Suppressor macrophage (primary cell): Measurements from ENCODE around the gene GPR152.
"Not testable (repeated sequence)": the region's sequence is repeated elsewhere in the genome, so short reads cannot be mapped to it uniquely, and the experiment has no call there.

Experiments used
- DNase-seq, 4 experiments: peaks; one replicate each; pipeline ENCODE4 v3.0.0-alpha.2; 2020 to 2022

Gene GPR152

DNA sequence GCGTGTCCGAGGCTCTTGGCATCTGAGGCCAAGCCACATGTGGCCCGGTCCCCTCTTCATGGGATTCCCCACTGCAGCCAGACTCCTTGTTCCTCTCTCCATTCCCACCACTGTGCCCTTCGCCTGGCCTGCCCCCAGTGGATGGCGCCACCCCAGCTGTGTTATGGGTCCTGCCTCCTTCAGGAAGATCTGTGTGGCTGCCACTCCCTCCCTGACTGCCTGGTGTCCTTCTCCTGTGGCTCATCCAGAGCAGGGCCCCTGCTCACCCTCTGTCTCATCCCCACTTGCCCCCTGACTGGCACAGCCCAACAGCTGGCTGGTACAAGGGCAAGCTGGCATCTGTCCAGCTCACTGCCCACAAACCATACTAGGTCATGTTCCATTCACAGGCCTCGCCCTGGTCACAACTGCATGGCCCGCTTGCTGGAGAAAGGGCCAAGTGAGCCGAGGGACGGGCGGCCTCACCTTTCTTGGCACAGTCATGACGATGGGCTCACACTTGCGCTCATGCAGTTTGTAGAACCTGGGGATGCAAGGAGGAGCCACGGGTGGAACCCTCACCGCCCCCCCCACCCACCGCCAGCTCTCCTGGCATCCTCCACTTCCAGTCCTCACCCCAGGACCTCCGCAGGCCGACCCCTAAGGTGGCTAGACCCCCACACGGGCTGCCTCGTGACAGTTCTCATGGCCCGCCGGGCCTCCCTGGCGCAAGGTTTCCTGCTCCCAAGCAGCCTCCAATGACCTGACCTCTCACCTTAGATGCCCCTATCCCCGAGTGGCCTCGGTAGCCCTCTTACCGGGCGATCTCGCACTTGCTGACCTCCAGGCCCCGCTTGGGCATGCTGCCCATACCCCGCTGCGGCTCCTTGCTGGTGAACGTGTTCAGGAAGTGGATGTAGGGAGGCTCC lies 13.0 kb downstream of the GPR152 start:
- peak; percentile 73 to 88 (median 81) for DNase-seq

DNA sequence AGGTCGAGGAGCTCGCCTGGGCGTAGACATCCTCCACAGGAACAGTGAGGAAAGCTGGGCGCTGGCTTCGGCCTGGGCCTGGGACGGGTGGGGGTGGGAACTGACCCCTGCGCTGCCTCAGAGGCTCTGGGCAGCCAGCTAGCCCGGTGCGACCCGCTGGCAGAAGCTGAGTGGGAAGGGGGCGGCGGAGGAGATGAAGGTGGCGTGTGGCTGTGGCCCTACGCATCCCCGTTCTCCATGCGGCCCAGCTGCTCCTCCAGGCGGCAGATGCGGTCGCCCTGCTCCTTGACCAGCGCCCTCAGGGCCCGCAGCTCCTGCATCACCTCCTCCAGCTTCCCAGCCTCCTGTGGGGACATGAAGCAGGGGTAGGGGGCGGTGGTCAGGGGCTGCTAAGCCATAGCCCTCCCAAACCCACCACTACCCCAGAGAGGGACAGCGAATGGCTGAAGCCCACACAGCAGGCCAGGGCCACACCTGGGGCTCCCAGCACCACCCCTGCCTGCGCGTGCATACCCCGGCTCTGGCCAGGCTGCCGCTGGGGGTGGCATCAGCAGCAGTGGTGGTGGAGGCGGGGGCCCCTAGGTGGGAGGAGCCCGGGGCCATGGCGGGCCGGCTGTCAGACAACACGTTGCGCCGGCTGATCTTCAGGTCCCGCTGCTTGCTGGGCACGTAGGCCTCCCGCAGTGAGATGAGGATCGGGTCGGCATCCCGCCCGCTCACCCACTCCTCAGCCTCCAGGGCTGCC lies 14.2 kb downstream of the GPR152 start:
- no peak for DNase-seq

DNA sequence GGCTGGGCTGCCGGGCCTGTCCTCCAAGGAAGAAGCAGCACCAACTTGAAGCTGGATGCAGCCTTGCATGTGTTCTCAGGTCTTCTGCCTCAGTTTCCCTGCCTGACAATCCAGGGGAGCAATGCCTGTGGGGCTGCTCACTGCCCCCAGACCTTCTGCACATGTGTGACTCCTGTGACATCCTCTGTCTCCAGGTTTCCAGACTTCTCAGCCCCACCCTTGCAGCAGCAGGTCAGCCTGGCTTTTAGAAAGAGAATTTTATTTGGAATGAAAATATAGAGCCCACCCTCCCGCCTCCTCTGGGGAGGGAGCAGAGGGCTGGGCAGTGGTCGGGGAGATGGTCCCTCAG lies 14.7 kb downstream of the GPR152 start:
- no peak for DNase-seq

DNA sequence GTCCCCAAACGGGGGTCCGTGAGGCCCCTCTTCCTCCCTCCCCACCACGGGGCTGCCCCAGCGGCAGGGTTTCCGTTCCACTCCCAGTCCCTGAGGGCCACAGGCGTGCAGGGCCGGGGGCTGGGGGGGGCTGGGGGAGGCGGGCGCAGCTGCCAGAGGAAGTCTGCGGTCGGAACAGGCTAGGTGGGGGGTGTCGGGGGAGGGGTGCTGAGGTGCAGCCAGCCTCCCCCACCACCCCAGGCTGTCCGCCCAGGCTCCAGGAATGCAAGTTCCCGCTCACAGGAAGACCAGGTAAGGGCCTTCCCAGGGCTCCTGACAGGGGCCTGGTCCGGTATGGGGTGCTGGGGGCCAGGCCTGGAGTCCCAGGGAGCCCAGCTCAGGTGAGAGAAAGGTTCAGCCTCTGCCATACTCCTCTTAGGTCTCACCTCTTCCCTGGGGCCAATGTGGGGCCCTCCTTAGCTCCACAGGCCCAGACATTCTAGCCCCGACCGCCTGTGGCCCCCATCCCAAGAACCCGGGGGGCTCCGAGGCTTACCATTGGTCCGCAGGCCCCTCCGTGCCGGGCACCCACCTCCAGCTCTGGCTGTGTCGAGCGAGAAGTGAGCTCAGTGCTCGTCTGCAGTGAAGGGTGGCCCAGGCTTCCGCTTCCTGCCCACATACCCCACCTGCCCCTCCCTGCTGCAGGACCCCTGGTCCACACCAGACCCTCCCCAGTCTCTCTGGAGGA lies 15.3 kb downstream of the GPR152 start, which contains the start of gene PTPRCAP:
Gene PTPRCAP (minus strand): TSS at position 601 of the 727 bp plus-strand sequence. CDS start 63 bp downstream, at position 538.
- no peak for DNase-seq

DNA sequence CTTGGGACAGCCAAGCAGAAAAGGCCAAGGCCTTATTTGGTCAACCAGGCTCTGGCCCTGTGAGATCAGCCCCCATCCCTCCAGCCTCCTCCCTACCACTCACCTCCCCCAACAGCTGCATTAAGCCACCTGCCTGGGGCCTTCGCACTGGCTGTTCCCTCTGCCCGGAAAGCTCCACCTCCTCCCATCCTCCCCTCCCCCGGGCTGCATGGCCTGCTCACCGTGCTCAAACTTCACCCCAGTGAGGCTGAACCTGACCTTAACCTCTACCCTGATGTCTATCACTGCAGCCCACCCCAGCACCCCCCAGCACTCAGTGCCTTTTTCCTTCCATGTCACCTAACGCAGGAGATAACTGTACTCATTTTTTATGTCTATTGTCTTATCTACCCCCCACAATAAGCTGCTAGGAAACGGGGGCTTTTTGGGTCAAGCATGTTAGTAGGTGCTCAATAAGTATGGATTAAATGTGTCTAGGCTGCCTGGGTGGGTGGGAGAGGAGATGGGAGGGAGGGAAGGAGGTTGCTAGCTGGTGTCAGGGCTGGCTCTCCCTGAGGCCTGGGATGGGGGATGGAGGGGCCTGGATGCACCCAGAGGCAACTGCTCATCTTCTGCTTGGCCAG lies 16.0 kb downstream of the GPR152 start:
- DNase-seq: no peak

DNA sequence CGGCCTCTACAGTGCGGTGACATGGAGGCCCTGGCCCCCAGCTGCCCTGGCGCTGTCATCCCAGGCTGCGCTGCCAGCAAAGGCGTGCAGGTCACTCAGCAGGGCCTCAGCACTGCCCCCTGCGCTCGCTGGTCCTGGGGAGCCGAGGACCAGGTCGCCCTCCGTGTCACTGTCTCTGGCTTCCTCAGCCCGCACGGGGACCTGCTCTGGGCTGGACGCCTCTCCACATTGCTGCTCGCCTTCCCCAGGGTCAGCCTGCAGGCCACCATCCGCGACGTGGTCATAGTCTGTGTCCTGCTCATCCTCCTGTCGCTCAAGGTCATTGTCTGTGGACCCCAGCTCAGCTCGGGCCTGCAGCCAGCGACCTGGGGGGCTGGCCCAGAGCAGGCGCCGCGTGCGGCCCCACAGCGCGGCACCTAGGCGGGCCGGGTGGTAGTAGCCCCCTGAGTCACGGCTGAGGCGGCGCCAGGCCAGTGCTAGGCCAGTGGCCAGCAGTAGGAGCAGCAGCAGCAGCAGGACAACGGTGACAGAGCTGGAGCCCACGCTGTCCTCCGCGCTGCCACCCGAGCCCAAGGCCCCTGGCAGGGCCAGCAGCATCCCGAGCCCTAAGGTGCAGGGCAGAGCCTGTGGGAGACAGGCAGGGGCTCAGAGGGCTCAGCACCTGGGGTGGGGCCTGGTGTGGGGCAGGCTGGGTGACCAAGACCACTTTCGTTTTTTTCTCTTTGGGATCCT lies 16.6 kb downstream of the GPR152 start:
- no peak for DNase-seq

DNA sequence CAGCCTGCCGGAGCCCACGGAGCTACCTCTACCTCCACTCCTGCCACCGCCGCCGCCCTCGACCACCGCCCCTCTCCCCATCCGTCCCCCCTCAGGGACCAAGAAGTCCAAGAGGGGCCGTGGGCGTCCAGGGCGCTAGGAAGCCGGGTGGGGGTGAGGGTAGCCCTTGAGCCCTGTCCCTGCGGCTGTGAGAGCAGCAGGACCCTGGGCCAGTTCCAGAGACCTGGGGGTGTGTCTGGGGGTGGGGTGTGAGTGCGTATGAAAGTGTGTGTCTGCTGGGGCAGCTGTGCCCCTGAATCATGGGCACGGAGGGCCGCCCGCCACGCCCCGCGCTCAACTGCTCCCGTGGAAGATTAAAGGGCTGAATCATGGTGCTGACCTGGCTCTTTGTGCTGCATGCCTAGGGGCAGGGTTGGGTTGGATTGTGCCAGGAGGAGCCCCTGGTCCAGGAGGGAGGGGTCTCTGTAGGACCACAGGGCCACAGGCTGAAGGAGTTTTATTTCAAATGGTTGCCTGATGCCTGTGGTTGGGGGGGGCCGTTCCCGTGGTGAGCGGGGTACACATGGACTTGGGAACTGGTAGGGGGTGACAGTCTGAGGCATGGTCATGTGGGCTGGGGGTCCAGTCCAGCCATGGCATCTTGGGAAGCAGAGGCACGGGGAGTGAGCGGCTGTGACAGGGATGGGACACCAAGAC lies 17.4 kb downstream of the GPR152 start:
- no peak for DNase-seq

DNA sequence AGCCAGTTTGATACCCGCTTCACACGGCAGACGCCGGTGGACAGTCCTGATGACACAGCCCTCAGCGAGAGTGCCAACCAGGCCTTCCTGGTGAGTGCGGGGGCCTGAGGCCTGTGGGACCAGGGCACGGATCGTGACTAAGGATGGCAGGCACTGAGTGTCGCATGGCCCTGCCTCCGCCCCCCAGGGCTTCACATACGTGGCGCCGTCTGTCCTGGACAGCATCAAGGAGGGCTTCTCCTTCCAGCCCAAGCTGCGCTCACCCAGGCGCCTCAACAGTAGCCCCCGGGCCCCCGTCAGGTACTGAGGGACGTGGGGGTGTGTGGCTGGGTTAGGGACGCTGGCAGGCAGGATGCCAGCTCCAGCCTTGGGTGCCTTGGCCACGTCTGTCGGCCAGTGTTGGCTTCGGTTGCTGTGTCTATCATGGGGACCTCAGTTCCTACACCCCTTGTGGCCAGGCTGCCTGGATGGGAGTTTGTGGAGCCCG lies 18.1 kb downstream of the GPR152 start:
- DNase-seq: no peak

DNA sequence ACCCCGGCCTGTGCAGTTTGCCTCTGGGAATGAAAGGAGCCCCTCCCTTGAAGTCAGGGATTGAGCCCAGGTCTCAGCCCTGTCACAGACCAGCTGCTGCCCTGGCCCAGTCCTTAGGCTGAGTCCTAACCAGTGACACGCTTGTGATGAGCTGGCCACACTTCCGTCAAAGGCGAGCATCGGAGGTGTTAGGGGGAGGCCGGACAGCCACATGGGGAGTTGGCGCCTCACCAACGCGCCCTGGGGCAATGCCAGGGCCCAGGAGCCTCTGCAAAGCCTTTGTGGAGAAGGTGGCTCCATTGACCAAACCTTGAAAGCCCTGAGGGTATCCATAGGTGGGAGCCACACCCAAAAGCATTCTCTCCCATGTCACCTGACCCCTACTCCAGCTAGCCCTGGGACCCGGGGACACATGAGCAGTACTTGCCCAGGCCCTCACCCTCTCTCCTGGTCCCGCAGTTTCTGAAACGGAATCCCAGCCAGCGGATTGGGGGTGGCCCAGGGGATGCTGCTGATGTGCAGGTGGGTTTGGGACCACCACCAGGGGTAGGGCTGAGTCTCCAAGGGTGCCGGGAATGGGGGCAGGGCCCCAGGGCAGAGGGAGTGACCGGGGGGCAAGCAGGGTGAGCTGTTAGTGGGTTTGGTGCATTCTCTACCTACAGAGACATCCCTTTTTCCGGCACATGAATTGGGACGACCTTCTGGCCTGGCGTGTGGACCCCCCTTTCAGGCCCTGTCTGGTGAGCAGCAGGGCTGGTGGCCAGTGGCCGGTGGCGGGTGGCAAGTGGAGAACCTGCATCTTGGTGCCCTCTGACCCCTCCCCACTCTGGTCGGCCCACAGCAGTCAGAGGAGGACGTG lies 18.8 kb downstream of the GPR152 start:
- no peak for DNase-seq

DNA sequence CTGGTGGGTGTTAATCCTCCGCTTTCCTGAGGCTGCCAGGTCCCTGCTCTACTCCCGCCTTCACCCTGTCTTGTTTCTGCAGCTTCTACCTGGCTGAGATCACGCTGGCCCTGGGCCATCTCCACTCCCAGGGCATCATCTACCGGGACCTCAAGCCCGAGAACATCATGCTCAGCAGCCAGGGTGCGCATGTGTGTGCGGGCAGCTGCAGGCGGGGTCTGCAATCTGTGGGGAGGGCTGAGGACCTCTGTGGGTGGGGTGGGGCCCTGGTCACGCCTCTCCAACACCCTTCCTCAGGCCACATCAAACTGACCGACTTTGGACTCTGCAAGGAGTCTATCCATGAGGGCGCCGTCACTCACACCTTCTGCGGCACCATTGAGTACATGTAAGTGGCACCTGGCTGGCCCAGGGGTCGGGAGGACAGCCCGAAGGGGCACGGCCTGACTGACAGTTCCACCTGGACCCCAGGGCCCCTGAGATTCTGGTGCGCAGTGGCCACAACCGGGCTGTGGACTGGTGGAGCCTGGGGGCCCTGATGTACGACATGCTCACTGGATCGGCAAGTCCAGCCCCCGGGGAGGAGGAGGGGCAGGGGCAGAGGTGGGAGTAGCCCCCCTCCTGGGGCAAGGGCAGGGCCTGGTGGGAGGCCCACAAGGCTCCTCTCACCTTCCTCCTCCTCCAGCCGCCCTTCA lies 19.7 kb downstream of the GPR152 start:
- no peak for DNase-seq

DNA sequence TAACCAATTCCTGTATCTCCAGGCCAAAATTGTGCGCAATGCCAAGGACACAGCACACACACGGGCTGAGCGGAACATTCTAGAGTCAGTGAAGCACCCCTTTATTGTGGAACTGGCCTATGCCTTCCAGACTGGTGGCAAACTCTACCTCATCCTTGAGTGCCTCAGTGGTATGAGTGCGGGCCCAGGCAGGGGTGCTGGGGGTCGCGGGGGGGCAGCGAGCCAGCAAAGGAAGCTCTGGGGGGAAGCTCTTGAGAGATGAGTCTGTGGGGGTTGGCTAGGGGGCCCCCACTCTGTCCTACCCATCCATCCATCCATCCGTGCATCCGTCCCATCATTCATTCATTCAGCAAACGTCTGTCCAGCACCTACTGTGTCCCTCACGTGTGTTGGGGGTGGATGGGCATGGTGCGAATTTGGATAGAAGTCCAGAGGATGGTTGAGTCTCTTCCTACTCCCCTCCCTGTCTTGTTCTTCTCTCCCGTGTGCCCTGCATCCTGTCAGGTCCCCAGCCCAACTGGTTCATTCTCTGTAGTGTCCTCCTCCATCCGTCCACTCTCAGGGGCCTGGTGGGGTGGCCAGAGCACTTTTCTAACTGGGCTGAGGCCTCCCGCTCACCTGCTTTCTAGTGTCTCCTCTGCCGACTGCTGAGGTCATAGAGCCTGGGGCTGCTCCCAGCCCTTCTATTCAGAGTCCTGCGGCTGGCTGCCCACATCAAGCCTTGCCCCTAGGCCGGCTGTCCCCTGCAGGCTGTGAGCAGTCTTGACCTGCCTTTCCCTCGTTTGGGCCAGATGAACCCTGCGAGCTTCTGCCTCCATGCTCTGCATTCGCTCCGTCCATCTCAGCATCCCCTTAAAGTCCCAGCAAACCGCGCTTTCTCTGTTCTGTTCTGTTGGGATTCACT lies 20.9 kb downstream of the GPR152 start:
- no peak for DNase-seq

DNA sequence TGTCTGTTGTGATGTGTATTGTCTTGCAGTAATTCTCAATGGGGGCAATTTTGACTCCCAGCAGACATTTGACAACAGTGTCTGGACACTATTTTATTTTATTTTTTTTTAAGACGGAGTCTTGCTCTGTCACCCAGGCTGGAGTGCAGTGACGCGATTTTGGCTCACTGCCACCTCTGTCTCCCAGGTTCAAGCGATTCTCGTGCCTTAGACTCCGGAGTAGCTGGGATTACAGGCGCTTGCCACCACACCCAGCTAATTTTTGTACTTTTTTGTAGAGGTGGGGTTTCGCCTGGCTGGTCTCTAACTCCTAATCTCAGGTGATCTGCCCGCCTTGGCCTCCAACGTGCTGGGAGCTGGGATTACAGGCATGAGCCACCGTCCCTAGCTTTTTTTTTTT lies 22.8 kb downstream of the GPR152 start:
- DNase-seq: no peak

DNA sequence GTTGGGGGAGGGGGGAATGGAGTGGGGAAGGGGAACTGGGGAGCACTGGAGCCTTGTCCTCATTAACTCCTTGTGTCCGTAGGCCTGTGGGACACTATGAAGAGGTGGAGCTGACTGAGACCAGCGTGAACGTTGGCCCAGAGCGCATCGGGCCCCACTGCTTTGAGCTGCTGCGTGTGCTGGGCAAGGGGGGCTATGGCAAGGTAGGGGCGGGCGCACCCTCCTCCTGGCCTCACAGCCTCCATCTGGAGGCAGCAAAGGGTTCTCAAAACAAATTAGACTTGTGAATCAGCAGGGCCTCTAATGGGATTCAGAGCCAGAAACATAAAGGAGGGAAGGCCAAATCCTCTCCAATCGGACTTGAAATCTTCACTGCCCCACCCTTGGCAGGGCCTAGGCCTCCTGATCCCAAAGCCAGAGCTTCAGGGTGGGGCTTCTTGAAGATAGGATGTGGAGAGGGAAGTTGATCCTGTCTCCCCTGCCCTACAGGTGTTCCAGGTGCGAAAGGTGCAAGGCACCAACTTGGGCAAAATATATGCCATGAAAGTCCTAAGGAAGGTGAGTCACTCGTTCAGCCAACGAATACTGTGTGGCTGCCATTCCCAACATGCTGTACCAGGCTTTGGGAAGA lies 23.4 kb downstream of the GPR152 start:
- DNase-seq: no peak

DNA sequence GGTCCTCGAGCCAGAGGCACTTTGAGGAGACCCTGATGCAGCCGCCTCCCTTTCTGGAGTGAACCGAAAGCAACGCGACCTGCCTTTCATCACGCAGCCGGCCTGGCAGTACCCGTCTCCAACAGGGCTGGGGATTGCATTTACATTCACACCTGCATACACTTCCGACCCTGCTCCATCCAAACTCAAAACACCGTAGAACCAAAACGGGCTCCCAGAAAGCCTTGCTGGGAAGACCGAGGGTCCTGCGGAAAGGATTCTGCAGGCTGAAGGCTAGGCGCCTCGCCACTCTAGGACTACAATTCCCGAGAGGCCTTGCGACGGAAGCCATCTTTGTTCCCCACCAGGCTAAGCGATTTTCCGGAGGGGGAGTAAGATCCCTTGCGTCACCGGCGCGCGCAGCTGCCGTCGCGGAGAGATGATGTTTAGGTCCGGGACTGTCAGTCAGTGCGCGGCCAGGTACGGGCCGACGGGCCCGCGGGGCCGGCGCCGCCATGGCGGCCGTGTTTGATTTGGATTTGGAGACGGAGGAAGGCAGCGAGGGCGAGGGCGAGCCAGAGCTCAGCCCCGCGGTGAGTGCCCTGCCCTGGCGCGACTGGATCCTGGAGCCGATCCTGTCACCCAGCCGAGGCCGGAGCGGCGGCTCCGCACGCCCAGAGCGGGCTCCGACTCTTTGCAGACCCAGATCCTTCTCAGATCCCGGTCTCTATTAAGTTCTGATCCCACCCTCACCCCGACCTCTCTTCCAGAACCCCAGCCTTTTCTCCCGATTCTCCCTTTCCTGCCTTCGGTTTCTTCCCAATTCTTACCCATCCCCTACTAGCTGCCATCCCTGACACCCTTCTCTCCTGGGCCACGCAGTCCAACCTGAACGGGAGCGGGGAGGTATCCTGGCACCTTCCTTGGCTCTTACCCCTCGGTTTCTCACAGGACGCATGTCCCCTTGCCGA lies 24.2 kb downstream of the GPR152 start, which contains the start of gene RPS6KB2:
Gene RPS6KB2 (plus strand): TSS at position 443 of the 950 bp plus-strand sequence. CDS start 52 bp downstream, at position 495.
- DNase-seq: peak; percentile 97 to 98 (median 98)

DNA sequence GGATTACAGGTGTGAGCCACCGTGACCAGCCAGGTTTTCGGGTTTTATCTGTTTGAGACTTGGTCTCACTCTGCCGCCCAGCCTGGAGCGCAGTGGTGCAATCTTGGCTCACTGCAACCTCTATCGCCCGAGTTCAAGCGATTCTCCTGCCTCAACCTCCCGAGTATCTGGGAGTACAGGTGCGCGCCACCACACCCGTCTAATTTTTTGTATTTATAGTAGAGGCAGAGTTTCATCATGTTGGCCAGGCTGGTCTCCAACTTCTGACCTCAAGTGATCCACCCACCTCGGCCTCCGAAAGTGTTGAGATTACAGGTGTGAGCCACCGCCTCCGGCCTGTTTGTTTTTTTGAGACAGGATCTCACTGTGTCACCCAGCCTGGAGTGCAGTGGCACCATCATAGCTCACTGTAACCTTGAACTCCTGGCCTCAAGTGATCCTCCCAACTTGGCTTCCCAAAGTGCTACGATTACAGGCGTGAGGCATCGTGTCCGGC lies 25.1 kb downstream of the GPR152 start:
- not testable (repeated sequence) for DNase-seq

DNA sequence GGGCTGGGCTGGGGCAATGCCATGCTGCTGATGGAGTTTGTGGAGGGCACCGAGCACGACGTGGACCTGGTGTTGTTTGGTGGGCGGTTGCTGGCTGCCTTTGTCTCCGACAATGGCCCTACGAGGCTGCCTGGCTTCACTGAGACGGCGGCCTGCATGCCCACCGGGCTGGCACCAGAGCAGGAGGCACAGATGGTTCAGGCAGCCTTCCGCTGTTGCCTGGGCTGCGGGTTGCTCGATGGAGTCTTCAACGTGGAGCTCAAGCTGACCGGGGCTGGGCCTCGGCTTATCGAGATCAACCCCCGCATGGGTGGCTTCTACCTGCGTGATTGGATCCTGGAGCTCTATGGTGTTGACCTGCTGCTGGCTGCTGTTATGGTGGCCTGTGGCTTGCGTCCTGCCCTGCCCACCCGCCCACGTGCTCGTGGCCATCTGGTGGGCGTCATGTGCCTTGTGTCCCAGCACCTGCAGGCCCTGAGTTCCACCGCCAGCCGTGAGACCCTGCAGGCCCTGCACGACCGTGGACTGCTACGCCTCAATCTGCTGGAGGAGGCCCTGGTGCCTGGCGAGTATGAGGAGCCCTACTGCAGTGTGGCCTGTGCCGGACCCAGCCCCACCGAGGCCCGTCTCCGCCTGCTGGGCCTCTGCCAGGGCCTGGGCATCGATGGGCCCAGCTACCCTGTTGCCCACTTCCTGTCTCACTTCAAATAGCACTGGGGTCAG lies 28.5 kb downstream of the GPR152 start:
- no peak for DNase-seq
